Astrocyte of the spinal cord (primary cell): ENCODE data around the gene ACSM2B.
"Not testable (repeated sequence)": the region's sequence is repeated elsewhere in the genome, so short reads cannot be mapped to it uniquely, and the experiment has no call there.

Source experiments
- DNase-seq: peaks from one replicate; pipeline ENCODE4 v3.0.0; 2011; ENCODE audit warnings: low read depth, low spot score
- H3K4me3 ChIP-seq: 2 replicates; pipeline ENCODE4 v1.5.1; 2011; ENCODE audit warnings: low read depth, mild to moderate bottlenecking, low read length, moderate library complexity
- CTCF ChIP-seq: IDR thresholded peaks from 2 replicates; pipeline ENCODE4 v1.5.1; 2012; ENCODE audit warnings: low read depth, mild to moderate bottlenecking, low read length, inconsistent platforms
- in situ Hi-C: cut with HindIII; loops from 2 replicates; pipeline ENCODE4 v1.10.0; 2017; ENCODE audit warnings: low sequenced_read_pairs

ACSM2B gene

GRCh38 chr16:20576145-20576544 lies at the start of gene ACSM2B:
ACSM2B (minus strand) TSS chr16:20576367; CDS start chr16:20564845, 11,522 bp downstream.
- DNase-seq, in situ Hi-C loops, H3K4me3 ChIP-seq: not testable (repeated sequence)

GRCh38 chr16:20624882-20625807 lies 49.0 kb upstream of the ACSM2B start:
- no peak for TF ChIP-seq CTCF
- no peak for DNase-seq
- H3K4me3 ChIP-seq: no peak overlapping the region
- in situ Hi-C loops: no loop called here

- H3K4me3 ChIP-seq: no peak overlapping the region
- in situ Hi-C loops: no loop called here
- DNase-seq: no peak
- no peak for TF ChIP-seq CTCF
Measured at GRCh38 chr16:20624205-20624604, 48.0 kb upstream of the ACSM2B start.

- TF ChIP-seq CTCF: no peak
- no peak overlapping the region for H3K4me3 ChIP-seq
- no peak for DNase-seq
- in situ Hi-C loops: no loop called here
Measured at GRCh38 chr16:20622498-20622870, 46.3 kb upstream of the ACSM2B start.

- no peak for TF ChIP-seq CTCF
- in situ Hi-C loops: no loop called here
- no peak for DNase-seq
- no peak overlapping the region for H3K4me3 ChIP-seq
Measured at GRCh38 chr16:20621406-20621805, 45.2 kb upstream of the ACSM2B start.

GRCh38 chr16:20620770-20621169 lies 44.6 kb upstream of the ACSM2B start:
- TF ChIP-seq CTCF: no peak
- in situ Hi-C loops: no loop called here
- DNase-seq: no peak
- no peak overlapping the region for H3K4me3 ChIP-seq

- in situ Hi-C loops: no loop called here
Measured at GRCh38 chr16:20620003-20620402, 43.8 kb upstream of the ACSM2B start.

More at GRCh38 chr16:20620003-20620402, 43.8 kb upstream of the ACSM2B start:
- no peak for DNase-seq
- no peak overlapping the region for H3K4me3 ChIP-seq
- no peak for TF ChIP-seq CTCF
